ENCODE results near the gene HS3ST5.
"Not testable (repeated sequence)": the region's sequence is repeated elsewhere in the genome, so short reads cannot be mapped to it uniquely, and the experiment has no call there.

GRCh38 chr6:114011486-114011885 is 331.3 kb downstream of the HS3ST5 start:
- TF ChIP-seq EZH2 (IDR thresholded peaks at IDR 0.05); POLR2AphosphoS5 (IDR thresholded peaks at IDR 0.05; ENCODE audit: borderline replicate concordance, low read depth, low read length); FOXP2 (optimal IDR thresholded peaks at IDR 0.05; ENCODE audit: control extremely low read depth, extremely low read length, insufficient read depth): not testable (repeated sequence)
